Prostate gland (tissue), 2 donors: ENCODE results near the gene CCT3. TPM values are rescaled to one million over a fixed set of nuclear protein-coding genes. Genes with fewer than 3 reads are reported as not detected.
"Not testable (repeated sequence)": the region's sequence is repeated elsewhere in the genome, so short reads cannot be mapped to it uniquely, and the experiment has no call there.

Source experiments
- DNase-seq: peaks from one replicate; pipeline ENCODE4 v3.0.0-alpha.2; 2019; ENCODE audit warnings: low spot score
- H3K27ac ChIP-seq, 2 donors: fragments of 200-600 bp; sonication (generic); 2 replicates each; pipeline ENCODE4 v1.5.1; 2017 to 2019
- H3K27me3 ChIP-seq: fragments of 200-600 bp; sonication (generic); replicated peaks from 2 replicates; pipeline ENCODE4 v1.5.1; 2019; ENCODE audit not compliant: insufficient read depth
- H3K36me3 ChIP-seq, 2 donors: fragments of 200-600 bp; sonication (generic); 1 replicate in 1 of 2; 2 replicates in 1 of 2; pipeline versions ENCODE4 v1.5.1 to v1.8.1; 2017 to 2019
- H3K4me1 ChIP-seq: fragments of 200-600 bp; sonication (generic); replicated peaks from 2 replicates; pipeline ENCODE4 v1.5.1; 2019
- H3K4me3 ChIP-seq, 2 donors: fragments of 200-600 bp; sonication (generic); 2 replicates each; pipeline ENCODE4 v1.5.1; 2017 to 2019
- H3K9me3 ChIP-seq: fragments of 200-600 bp; sonication (generic); 2 replicates; pipeline ENCODE4 v1.5.1; 2017
- POLR2A ChIP-seq: fragments of 450-650 bp; IDR thresholded peaks from one replicate; pipeline ENCODE4 v1.6.1; 2016; ENCODE audit warnings: antibody characterized with exemption, mild to moderate bottlenecking
- POLR2AphosphoS5 ChIP-seq: sonication (generic); formaldehyde crosslinking; IDR thresholded peaks from one replicate; pipeline ENCODE4 v1.6.1; 2017; ENCODE audit warnings: antibody characterized with exemption
- WGBS: methylation state at CpG from one replicate; pipeline ENCODE4 v1.1.5; 2018; 5-methylcytosine and 5-hydroxymethylcytosine counted together
- intact Hi-C: fragments of 100-400 bp; cut with DNase I; formaldehyde crosslinking; loops from one replicate; pipeline ENCODE4 v1.14.2; 2022
- total RNA-seq, 2 donors: library from RNA; depleted of rRNA; stranded (reverse); fragments of >200 nt; gene quantifications; one replicate each; pipeline ENCODE4 v1.1.0, GENCODE V29; 2016
- TF ChIP-seq, protein P1 (sequence below), 4 experiments: fragments of 200-600 bp in 2 of 4; fragments of 450-650 bp in 2 of 4; sonication (generic) in 2 of 4; IDR thresholded peaks; 1 replicate in 3 of 4; 2 replicates in 1 of 4; pipeline ENCODE4 v1.5.1; 2016 to 2019; ENCODE audit warnings: antibody characterized with exemption in 4 of 4, mild to moderate bottlenecking in 2 of 4, moderate library complexity in 2 of 4

The CCT3 gene
- total RNA-seq, 2 donors from 2014 or later = 144 to 167 TPM

DNA sequence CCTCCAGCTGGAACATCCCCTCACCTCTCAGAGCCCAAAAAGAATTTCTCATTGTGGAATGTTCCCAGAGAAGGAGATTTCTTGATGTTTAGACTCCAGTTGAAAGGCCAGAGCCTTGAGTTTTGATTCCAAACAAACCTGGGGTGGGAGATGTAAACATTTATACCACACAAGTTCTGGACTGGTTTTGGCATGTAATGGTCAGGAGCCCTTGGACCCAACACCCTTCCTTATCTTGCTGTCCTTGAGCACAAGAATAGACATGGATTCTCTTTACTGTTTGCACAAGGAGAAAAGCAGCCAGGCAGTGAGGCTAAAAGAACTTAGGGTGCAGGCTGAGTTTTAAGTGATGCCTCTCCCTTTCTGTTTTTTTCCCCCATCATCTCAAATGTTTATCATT lies 35.5 kb upstream of the CCT3 start:
- intact Hi-C loops = no loop called here
- Histone ChIP-seq H3K4me3 (no peak overlapping the region), H3K27ac (no peak overlapping the region), H3K4me1 (no peaks in the 10 kb centered on the region), H3K27me3 (no peaks in the 10 kb centered on the region), H3K36me3 (no peaks in the 10 kb centered on the region), H3K9me3 (no peaks in the 10 kb centered on the region)
- TF ChIP-seq, protein P1, sequence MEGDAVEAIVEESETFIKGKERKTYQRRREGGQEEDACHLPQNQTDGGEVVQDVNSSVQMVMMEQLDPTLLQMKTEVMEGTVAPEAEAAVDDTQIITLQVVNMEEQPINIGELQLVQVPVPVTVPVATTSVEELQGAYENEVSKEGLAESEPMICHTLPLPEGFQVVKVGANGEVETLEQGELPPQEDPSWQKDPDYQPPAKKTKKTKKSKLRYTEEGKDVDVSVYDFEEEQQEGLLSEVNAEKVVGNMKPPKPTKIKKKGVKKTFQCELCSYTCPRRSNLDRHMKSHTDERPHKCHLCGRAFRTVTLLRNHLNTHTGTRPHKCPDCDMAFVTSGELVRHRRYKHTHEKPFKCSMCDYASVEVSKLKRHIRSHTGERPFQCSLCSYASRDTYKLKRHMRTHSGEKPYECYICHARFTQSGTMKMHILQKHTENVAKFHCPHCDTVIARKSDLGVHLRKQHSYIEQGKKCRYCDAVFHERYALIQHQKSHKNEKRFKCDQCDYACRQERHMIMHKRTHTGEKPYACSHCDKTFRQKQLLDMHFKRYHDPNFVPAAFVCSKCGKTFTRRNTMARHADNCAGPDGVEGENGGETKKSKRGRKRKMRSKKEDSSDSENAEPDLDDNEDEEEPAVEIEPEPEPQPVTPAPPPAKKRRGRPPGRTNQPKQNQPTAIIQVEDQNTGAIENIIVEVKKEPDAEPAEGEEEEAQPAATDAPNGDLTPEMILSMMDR (IDR thresholded peaks at IDR 0.05) = no peak
- no peak for TF ChIP-seq POLR2A
- TF ChIP-seq POLR2AphosphoS5 = no peak
- no peak for DNase-seq

DNA sequence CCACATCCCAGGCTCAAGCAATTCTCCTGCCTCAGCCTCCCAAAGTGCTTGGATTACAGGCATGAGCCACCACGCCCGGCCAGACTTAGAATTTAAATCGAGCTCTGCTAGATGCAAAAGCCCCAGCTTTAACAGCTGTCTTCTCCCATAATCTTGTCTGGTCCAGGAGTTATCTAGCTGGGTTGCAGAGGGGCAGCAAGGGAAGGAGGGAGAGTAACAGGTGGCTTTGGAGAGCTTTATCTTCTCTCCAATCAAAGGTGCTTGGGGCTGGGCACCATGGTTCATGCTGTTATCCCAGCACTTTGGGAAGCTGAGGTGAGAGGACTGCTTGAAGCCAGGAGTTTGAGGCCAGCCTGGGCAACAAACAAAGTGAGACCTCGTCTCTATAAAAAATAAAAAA lies 34.8 kb upstream of the CCT3 start:
- 76% methylated on average over 4 of the region's 4 CpGs for WGBS
- intact Hi-C loops = no loop called here
- no peaks in the 10 kb centered on the region for H3K27me3 ChIP-seq
- no peak for TF ChIP-seq POLR2AphosphoS5
- TF ChIP-seq, protein P1 (IDR thresholded peaks at IDR 0.05) = no peak
- TF ChIP-seq POLR2A = no peak
- no peak for DNase-seq
- H3K36me3 ChIP-seq = no peaks in the 10 kb centered on the region
- no peak overlapping the region for H3K4me3 ChIP-seq
- no peak overlapping the region for H3K27ac ChIP-seq
- H3K9me3 ChIP-seq = no peaks in the 10 kb centered on the region
- no peaks in the 10 kb centered on the region for H3K4me1 ChIP-seq

DNA sequence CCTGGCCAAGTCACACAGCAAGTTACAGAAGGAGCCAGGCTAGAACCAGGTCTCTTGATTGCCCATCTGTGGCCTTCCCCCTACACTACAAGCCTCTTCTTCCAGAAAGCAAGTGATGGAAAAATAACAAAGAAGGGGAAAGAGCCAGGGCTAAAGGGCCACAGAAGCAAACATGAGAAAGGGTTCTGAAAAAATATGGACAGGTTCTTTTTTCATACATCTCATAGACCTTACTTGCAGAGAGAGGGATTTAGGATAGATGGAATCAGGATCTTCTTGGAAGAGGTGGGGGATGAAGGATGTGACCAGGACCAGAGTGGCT lies 34.1 kb upstream of the CCT3 start:
- H3K36me3 ChIP-seq = no peaks in the 10 kb centered on the region
- H3K4me3 ChIP-seq = no peak overlapping the region
- intact Hi-C loops = no loop called here
- H3K4me1 ChIP-seq = no peaks in the 10 kb centered on the region
- H3K27me3 ChIP-seq = no peaks in the 10 kb centered on the region
- TF ChIP-seq, protein P1 (IDR thresholded peaks at IDR 0.05) = no peak
- no peak for TF ChIP-seq POLR2AphosphoS5
- no peak for TF ChIP-seq POLR2A
- H3K27ac ChIP-seq = no peak overlapping the region
- DNase-seq = no peak
- no peaks in the 10 kb centered on the region for H3K9me3 ChIP-seq

DNA sequence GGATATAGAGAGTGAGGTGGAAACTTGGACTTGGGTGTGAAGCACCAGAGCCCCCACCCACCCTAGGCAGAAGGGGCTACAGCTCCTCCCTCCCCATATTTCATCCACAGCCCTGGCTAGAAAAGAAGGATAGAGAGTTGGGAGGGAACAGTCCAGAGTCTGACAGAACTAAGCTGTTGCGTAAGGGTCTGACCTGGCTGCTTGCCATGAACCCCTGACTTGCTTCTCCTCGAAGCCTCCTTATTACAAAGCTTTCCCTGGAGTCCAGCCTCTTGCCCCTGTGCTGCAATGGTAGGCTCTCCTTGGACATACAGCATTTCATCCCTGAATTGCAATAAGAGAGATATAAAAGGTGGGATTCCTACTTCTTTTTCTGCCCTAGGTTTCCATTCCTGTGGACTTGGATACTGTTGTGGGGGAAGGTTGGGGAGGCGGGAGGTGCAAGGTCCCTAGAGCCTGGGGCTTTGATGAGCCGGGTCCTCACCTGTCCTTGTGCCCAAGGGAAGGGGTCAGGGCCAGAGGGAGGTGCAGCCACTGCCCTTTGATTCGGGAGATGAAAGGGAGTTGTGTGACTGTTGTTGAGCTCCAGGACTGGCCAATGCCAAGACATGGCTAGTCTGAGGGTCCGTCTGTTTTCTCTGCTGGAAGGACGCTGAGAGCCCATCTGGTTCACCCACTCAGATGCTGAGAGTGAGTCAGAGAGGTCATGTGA lies 33.6 kb upstream of the CCT3 start:
- no peaks in the 10 kb centered on the region for H3K27me3 ChIP-seq
- no peak for DNase-seq
- WGBS = 52% methylated on average over 7 of the region's 7 CpGs
- no peaks in the 10 kb centered on the region for H3K36me3 ChIP-seq
- no peak for TF ChIP-seq POLR2AphosphoS5
- TF ChIP-seq, protein P1 (IDR thresholded peaks at IDR 0.05) = no peak
- no peak for TF ChIP-seq POLR2A
- H3K9me3 ChIP-seq = no peaks in the 10 kb centered on the region
- no peak overlapping the region for H3K27ac ChIP-seq
- intact Hi-C loops = no loop called here
- no peaks in the 10 kb centered on the region for H3K4me1 ChIP-seq
- no peak overlapping the region for H3K4me3 ChIP-seq

DNA sequence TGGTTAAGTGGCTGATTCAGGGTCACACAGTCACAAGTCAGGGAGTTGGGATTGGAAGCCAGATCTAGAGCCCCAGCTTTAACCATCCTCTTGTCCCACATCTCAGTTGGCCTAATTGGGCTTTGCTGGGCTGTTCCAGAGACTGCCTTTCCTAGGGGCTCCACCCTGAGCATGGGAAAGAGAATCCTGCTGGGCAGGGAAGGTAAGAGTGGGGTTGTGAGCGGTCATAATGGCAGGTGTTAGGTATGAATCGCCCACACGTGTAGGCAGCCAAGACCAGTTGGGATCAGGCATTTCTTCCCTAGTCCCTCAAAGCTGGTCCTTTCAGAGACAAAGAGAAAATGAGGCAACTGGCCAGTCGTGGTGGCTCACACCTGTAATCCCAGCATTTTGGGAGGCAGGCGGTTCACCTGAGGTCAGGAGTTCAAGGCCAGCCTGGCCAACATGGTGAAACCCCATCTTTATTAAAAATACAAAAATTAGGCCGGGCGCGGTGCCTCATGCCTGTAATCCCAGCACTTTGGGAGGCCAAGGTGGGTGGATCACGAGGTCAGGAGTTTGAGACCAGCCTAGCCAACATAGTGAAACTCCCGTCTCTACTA lies 31.7 kb upstream of the CCT3 start:
- peak overlapping the region in 1 of 2 donors; percentile 27 for H3K4me3 ChIP-seq
- intact Hi-C loops, H3K27ac ChIP-seq, H3K36me3 ChIP-seq, H3K27me3 ChIP-seq, H3K4me1 ChIP-seq, H3K9me3 ChIP-seq, DNase-seq: not testable (repeated sequence)
- WGBS = 98% methylated on average over 10 of the region's 10 CpGs
